H9 (cell line): ENCODE results near the gene ACTL8. TPM values are rescaled to one million over a fixed set of nuclear protein-coding genes. Genes with fewer than 3 reads are reported as not detected.

Experiments used
- DNase-seq: peaks from one replicate; pipeline ENCODE4 v3.0.0-alpha.2; 2017
- H2AFZ ChIP-seq: one replicate; pipeline ENCODE4 v1.6.1; 2013; ENCODE audit warnings: mild to moderate bottlenecking, low read length, control low read depth, moderate library complexity
- H2AK5ac ChIP-seq: 2 replicates; pipeline ENCODE4 v1.6.1; 2013; ENCODE audit warnings: low read length, control low read depth, mixed read lengths; ENCODE audit not compliant: insufficient read length
- H2BK120ac ChIP-seq: one replicate; pipeline ENCODE4 v1.6.1; 2013; ENCODE audit warnings: low read depth, mild to moderate bottlenecking, low read length, control low read depth, inconsistent platforms; ENCODE audit not compliant: poor library complexity, severe bottlenecking
- H2BK12ac ChIP-seq: 2 replicates; pipeline ENCODE4 v1.6.1; 2013; ENCODE audit warnings: low read length, control low read depth, mixed read lengths, low read depth; ENCODE audit not compliant: insufficient read length
- H2BK15ac ChIP-seq: 2 replicates; pipeline ENCODE4 v1.6.1; 2013; ENCODE audit warnings: low read depth, low read length, control low read depth
- H2BK20ac ChIP-seq: one replicate; pipeline ENCODE4 v1.6.1; 2013; ENCODE audit warnings: low read depth, mild to moderate bottlenecking, low read length, control low read depth, inconsistent platforms; ENCODE audit not compliant: poor library complexity, severe bottlenecking
- H2BK5ac ChIP-seq: 2 replicates; pipeline ENCODE4 v1.6.1; 2013; ENCODE audit warnings: low read length, control low read depth, mixed read lengths; ENCODE audit not compliant: insufficient read length
- H3K14ac ChIP-seq: 2 replicates; pipeline ENCODE4 v1.6.1; 2013; ENCODE audit warnings: low read length, control low read depth; ENCODE audit not compliant: insufficient read depth
- H3K18ac ChIP-seq: 2 replicates; pipeline ENCODE4 v1.6.1; 2013; ENCODE audit warnings: low read depth, mild to moderate bottlenecking, mixed read lengths, low read length, control low read depth; ENCODE audit not compliant: insufficient read length
- H3K23ac ChIP-seq: 2 replicates; pipeline ENCODE4 v1.6.1; 2013; ENCODE audit warnings: low read length, control low read depth, mixed read lengths, low read depth; ENCODE audit not compliant: insufficient read length
- H3K23me2 ChIP-seq: 2 replicates; pipeline ENCODE4 v1.6.1; 2013; ENCODE audit warnings: low read depth, mild to moderate bottlenecking, mixed read lengths, low read length, control low read depth; ENCODE audit not compliant: insufficient read length, poor library complexity, severe bottlenecking
- H3K27ac ChIP-seq: 2 replicates; pipeline ENCODE4 v1.5.1; 2013; ENCODE audit warnings: low read length, control low read depth, mixed read lengths, low read depth; ENCODE audit not compliant: insufficient read length
- H3K27me3 ChIP-seq: 2 replicates; pipeline ENCODE4 v1.6.1; 2013; ENCODE audit warnings: low read length, control low read depth, inconsistent platforms; ENCODE audit not compliant: insufficient read depth
- H3K4ac ChIP-seq: 2 replicates; pipeline ENCODE4 v1.6.1; 2013; ENCODE audit warnings: low read depth, mild to moderate bottlenecking, control low read depth, inconsistent platforms, low read length, moderate library complexity
- H3K4me1 ChIP-seq: 2 replicates; pipeline ENCODE4 v1.6.1; 2013; ENCODE audit warnings: low read length, control low read depth, inconsistent platforms; ENCODE audit not compliant: insufficient read depth
- H3K4me2 ChIP-seq: 2 replicates; pipeline ENCODE4 v1.6.1; 2013; ENCODE audit warnings: low read length, control low read depth, mixed read lengths; ENCODE audit not compliant: insufficient read length, insufficient read depth
- H3K56ac ChIP-seq: 2 replicates; pipeline ENCODE4 v1.6.1; 2013; ENCODE audit warnings: low read depth, mild to moderate bottlenecking, mixed read lengths, low read length, control low read depth; ENCODE audit not compliant: insufficient read length
- H3K79me1 ChIP-seq: 2 replicates; pipeline ENCODE4 v1.6.1; 2013; ENCODE audit warnings: low read depth, mild to moderate bottlenecking, moderate library complexity, low read length, control low read depth, inconsistent platforms; ENCODE audit not compliant: insufficient read depth, poor library complexity, severe bottlenecking
- H3K79me2 ChIP-seq: 2 replicates; pipeline ENCODE4 v1.6.1; 2013; ENCODE audit warnings: low read length, control low read depth, inconsistent platforms; ENCODE audit not compliant: insufficient read depth
- H3K9ac ChIP-seq: 2 replicates; pipeline ENCODE4 v1.6.1; 2013; ENCODE audit warnings: low read length, control low read depth, mixed read lengths; ENCODE audit not compliant: insufficient read length; ENCODE audit errors: extremely low read depth
- H3K9me3 ChIP-seq: one replicate; pipeline ENCODE4 v1.6.1; 2013; ENCODE audit warnings: low read depth, low read length, inconsistent platforms; ENCODE audit not compliant: control insufficient read depth
- H3T11ph ChIP-seq: one replicate; pipeline ENCODE4 v1.6.1; 2013; ENCODE audit warnings: mild to moderate bottlenecking, low read length, control low read depth, inconsistent platforms
- H4K20me1 ChIP-seq: one replicate; pipeline ENCODE4 v1.6.1; 2013; ENCODE audit not compliant: control insufficient read depth, insufficient read length, insufficient read depth
- H4K5ac ChIP-seq: 2 replicates; pipeline ENCODE4 v1.6.1; 2013; ENCODE audit warnings: low read depth, mild to moderate bottlenecking, mixed read lengths, low read length, control low read depth; ENCODE audit not compliant: insufficient read length
- H4K8ac ChIP-seq: replicated peaks from 2 replicates; pipeline ENCODE4 v1.6.1; 2013; ENCODE audit warnings: low read length, control low read depth, mixed read lengths, low read depth; ENCODE audit not compliant: insufficient read length
- H4K91ac ChIP-seq: 2 replicates; pipeline ENCODE4 v1.6.1; 2013; ENCODE audit warnings: low read depth, mild to moderate bottlenecking, moderate library complexity, mixed read lengths, low read length, control low read depth; ENCODE audit not compliant: insufficient read length
- H3K27ac Mint-ChIP-seq, 3 experiments: 2 replicates in 2 of 3; 3 replicates in 1 of 3; pipeline ENCODE4 v1.8.0; 2020 to 2021; ENCODE audit warnings: mixed read lengths in 3 of 3, mild to moderate bottlenecking in 1 of 3, moderate library complexity in 1 of 3
- H3K27me3 Mint-ChIP-seq: 2 replicates; pipeline ENCODE4 v1.8.0; 2021; ENCODE audit warnings: low read depth, mild to moderate bottlenecking, moderate library complexity, mixed read lengths
- H3K36me3 Mint-ChIP-seq, 3 experiments: 2 replicates in 2 of 3; 3 replicates in 1 of 3; pipeline ENCODE4 v1.8.0; 2020 to 2021; ENCODE audit warnings: low read depth in 3 of 3, mixed read lengths in 3 of 3; ENCODE audit not compliant: insufficient read depth in 1 of 3
- H3K4me1 Mint-ChIP-seq, 2 experiments: 2 replicates each; pipeline ENCODE4 v1.8.0; 2020; ENCODE audit warnings: mixed read lengths in 2 of 2
- H3K4me3 Mint-ChIP-seq, 2 experiments: 2 replicates in 1 of 2; 3 replicates in 1 of 2; pipeline ENCODE4 v1.8.0; 2020 to 2021; ENCODE audit warnings: mild to moderate bottlenecking in 2 of 2, mixed read lengths in 2 of 2, moderate library complexity in 1 of 2
- H3K9me3 Mint-ChIP-seq, 2 experiments: 2 replicates in 1 of 2; 3 replicates in 1 of 2; pipeline ENCODE4 v1.8.0; 2020; ENCODE audit warnings: mild to moderate bottlenecking in 2 of 2, mixed read lengths in 2 of 2, moderate library complexity in 1 of 2
- WGBS: extraction: QIAGEN DNeasy Blood & Tissue Kit; methylation state at CpG from one replicate; pipeline ENCODE4 v1.1.7; 2013; ENCODE audit warnings: missing lambda C conversion rate, low lambda C conversion rate, mixed read lengths; ENCODE audit not compliant: insufficient read length; ENCODE audit errors: extremely low coverage; 5-methylcytosine and 5-hydroxymethylcytosine counted together
- total RNA-seq: library from RNA; stranded (reverse); gene quantifications from 2 replicates; pipeline ENCODE4 v1.2.1, GENCODE V29; 2021
- TF ChIP-seq, protein P1 (sequence below): fragments of 200-600 bp; sonication (generic); conservative IDR thresholded peaks from 3 replicates; pipeline ENCODE4 v1.8.0; 2021; ENCODE audit warnings: antibody characterized with exemption, mild to moderate bottlenecking

Gene ACTL8
- total RNA-seq, 1 experiment from 2014 or later = not detected

DNA sequence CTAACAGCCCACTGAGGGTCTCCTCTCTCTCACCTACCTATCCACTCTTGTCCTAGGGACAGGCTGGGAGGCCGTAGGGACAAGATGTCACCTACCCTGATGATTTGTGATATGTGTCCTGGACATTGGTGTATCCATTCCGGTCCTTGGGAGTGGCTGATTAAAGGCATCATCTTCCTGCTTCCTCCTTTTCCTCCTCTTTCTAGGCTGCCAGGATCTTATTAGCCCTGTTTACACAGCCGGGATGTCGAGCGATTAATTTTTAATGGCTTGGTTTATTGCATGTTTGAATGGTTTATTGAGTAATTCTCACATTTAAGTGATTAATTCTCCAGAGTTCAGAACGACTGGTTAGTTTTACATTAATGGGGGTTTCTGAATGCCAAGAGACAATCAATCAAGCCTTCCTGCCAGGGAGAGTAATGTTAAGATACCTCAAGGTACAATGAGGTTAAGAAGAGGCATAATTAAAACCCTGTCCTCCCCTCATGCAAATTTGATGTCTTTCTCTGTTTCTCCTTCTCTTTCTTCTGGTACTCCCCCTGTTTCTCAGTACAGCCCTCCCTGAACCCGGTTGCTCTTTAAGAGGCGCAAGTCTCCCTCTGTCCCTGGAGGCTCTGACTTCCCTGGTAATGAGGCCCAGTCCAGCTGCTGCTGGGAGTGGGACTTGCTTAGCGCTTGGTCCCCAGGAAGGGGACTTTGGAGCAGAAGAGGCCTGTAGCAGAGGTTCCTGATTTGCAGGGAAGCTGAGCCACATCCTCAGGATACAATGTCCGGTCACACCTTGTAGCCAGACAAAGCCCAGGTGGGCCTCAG is 50.9 kb downstream of the ACTL8 start:
- no peak overlapping the region for H2BK12ac ChIP-seq
- H3K23me2 ChIP-seq = no peaks in the 10 kb centered on the region
- no peak overlapping the region for H3K18ac ChIP-seq
- no peak overlapping the region for H2BK5ac ChIP-seq
- no peak overlapping the region for H3K9ac ChIP-seq
- no peaks in the 10 kb centered on the region for H3K79me1 ChIP-seq
- no peak overlapping the region for H3K56ac ChIP-seq
- no peak overlapping the region for H3K14ac ChIP-seq
- H2BK120ac ChIP-seq = no peak overlapping the region
- TF ChIP-seq, protein P1, sequence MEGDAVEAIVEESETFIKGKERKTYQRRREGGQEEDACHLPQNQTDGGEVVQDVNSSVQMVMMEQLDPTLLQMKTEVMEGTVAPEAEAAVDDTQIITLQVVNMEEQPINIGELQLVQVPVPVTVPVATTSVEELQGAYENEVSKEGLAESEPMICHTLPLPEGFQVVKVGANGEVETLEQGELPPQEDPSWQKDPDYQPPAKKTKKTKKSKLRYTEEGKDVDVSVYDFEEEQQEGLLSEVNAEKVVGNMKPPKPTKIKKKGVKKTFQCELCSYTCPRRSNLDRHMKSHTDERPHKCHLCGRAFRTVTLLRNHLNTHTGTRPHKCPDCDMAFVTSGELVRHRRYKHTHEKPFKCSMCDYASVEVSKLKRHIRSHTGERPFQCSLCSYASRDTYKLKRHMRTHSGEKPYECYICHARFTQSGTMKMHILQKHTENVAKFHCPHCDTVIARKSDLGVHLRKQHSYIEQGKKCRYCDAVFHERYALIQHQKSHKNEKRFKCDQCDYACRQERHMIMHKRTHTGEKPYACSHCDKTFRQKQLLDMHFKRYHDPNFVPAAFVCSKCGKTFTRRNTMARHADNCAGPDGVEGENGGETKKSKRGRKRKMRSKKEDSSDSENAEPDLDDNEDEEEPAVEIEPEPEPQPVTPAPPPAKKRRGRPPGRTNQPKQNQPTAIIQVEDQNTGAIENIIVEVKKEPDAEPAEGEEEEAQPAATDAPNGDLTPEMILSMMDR = no peak
- H3K23ac ChIP-seq = no peak overlapping the region
- H2AFZ ChIP-seq = no peak overlapping the region
- no peak overlapping the region for H2BK20ac ChIP-seq
- H3K4me3 Mint-ChIP-seq = no peak overlapping the region
- no peak overlapping the region for H2BK15ac ChIP-seq
- no peak overlapping the region for H4K5ac ChIP-seq
- no peaks in the 10 kb centered on the region for H3K36me3 Mint-ChIP-seq
- H3K9me3 Mint-ChIP-seq = peaks cover 0 to 5% of the 10 kb centered on the region in 2 experiments; a peak in 3 of 5 replicates
- no peak overlapping the region for H3K4ac ChIP-seq
- H3K9me3 ChIP-seq = no peaks in the 10 kb centered on the region
- H3K4me1 ChIP-seq = no peaks in the 10 kb centered on the region
- no peak overlapping the region for H4K8ac ChIP-seq
- no peaks in the 10 kb centered on the region for H3K4me1 Mint-ChIP-seq
- H3T11ph ChIP-seq = no peak overlapping the region
- H3K27ac Mint-ChIP-seq = no peak overlapping the region
- H3K27ac ChIP-seq = no peak overlapping the region
- no peaks in the 10 kb centered on the region for H4K20me1 ChIP-seq
- DNase-seq = no peak
- peaks cover 6% of the 10 kb centered on the region for H3K27me3 Mint-ChIP-seq
- H3K4me2 ChIP-seq = no peak overlapping the region
- H4K91ac ChIP-seq = no peak overlapping the region
- no peaks in the 10 kb centered on the region for H3K27me3 ChIP-seq
- H3K79me2 ChIP-seq = no peaks in the 10 kb centered on the region
- H2AK5ac ChIP-seq = no peak overlapping the region
- no CpG with 5 or more reads among the region's 10 CpGs for WGBS
